ENCODE measurements around the gene TC2N.
"Not testable (repeated sequence)": the region's sequence is repeated elsewhere in the genome, so short reads cannot be mapped to it uniquely, and the experiment has no call there.

TC2N gene

DNA sequence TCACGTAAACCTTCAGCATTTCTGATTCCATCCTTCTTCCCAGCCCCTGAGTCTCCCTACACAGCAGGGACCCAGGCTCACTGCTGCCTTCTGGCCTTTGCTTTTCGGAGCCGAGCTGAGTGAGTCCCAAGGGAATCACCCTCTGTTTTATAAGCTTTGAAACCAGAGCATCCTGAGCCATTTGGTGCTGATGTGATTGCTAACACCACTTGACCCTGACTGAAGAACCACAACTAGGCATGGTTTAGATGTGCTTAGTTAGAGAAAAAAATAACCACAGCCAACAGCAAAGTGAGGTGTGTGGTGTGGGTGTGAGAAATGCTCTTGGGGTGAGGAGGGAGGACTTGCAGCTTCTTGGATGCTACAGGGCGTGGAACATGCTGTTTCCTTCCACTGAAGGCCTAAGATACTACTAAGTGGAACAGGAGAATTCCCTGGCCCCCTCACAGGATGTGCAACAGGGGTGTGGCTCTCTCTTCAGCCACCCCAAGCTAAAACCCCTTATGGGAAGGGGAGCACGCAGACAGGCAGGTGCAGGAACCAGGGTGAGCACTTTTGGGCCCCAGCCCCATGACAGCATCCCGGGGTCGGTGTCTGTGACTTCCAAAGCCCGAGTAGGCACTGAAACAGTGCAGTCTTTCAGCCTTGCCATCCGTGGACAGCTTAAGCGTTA lies at the start of gene TC2N:
Gene TC2N (minus strand): TSS at position 221 of the 673 bp plus-strand sequence. CDS start 53,767 bp downstream, outside the sequence.
- no peaks in the 10 kb centered on the region for H3K36me3 Mint-ChIP-seq
- no peak for ATAC-seq (ENCODE audit: low read depth)
- H3K4me3 Mint-ChIP-seq: no peak within 1 kb of the TSS

DNA sequence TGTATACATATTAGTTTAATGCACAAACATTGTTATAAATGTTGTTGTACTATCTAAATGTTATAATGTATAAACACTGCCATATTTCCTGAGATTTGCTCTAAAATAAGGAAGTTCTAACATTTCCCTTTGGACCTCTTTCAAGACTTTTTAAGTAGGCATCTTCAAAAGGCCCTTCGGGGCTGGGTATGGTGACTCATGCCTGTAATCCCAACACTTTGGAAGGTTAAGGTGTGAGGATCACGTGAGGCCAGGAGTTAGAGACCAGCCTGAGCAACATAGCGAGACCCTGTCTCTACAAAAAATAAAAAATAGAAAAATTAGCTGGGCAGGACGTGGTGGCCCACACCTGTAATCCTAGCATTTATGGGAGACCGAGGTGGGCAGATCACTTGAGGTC lies 44.7 kb upstream of the TC2N start:
- H3K4me3 Mint-ChIP-seq: peak overlapping the region; percentile 74
- H3K4me1 Mint-ChIP-seq: peaks cover 14% of the 10 kb centered on the region
- peak overlapping the region; percentile 77 for H3K27ac Mint-ChIP-seq
- H3K27me3 Mint-ChIP-seq: peaks cover 2% of the 10 kb centered on the region
- H3K36me3 Mint-ChIP-seq: peaks cover 1% of the 10 kb centered on the region
- DNase-seq (ENCODE audit: low spot score in 2 of 2) (no peak), ATAC-seq (ENCODE audit: low read depth) (no peak)
- peaks cover 1% of the 10 kb centered on the region for H3K9me3 Mint-ChIP-seq

More for the DNA sequence above, at the start of gene TC2N:
- H3K27ac Mint-ChIP-seq: no peak within 1 kb of the TSS
- peaks cover 21% of the 10 kb centered on the region for H3K4me1 Mint-ChIP-seq
- no peak for DNase-seq (ENCODE audit: low spot score in 2 of 2)
- no peaks in the 10 kb centered on the region for H3K9me3 Mint-ChIP-seq
- no peaks in the 10 kb centered on the region for H3K27me3 Mint-ChIP-seq

DNA sequence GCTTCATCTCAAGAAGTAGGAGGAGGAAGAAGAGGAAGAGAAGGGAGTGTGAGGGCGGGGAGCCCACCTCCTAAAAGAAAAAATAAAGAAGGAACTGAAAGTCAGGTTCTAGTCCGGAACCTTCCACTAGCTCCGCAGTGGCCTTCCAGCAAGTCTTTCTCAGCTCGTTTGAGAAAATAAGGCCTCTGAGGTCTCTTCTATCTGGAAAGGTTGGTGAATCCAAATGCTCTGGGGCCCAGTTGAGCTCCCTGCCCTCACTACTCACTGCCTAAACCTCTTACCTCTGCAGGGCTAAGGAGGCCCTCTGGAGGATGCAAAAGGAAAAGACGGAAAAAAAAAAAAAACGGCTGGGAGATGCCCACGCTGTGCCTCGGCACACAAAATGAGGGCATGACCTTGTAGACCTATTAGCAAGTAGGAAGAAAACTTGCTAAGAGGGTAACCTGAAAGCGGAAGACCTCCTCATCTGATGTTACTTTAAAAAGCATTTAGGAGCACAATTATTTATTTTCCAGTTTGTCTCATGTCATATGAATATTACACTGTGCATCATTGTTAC lies 44.2 kb upstream of the TC2N start:
- H3K27ac Mint-ChIP-seq: peak overlapping the region; percentile 77
- H3K4me1 Mint-ChIP-seq: peaks cover 14% of the 10 kb centered on the region

DNA sequence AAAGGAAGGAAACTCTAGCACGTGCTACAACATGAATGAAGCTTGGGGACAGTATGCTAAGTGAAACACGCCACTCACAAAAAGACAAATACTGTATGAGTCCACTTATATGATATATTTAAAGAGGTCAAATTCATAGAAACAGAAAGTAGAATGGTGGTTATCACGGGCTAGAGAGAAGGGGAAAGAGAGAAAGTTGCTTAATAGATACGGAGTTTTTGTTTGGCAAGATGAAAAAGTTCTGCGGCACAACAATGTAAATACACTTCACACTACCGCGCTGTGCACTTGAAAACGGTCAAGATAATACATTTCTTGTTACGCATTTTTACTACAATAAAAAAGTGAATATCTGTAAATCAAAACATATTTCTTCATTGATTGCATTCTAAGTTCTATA lies 42.9 kb upstream of the TC2N start:
- ATAC-seq (ENCODE audit: low read depth) (no peak), DNase-seq (ENCODE audit: low spot score in 2 of 2) (no peak)
- H3K27ac Mint-ChIP-seq: no peak overlapping the region
- no peaks in the 10 kb centered on the region for H3K36me3 Mint-ChIP-seq
- no peak overlapping the region for H3K4me3 Mint-ChIP-seq
- peaks cover 14% of the 10 kb centered on the region for H3K4me1 Mint-ChIP-seq
- H3K9me3 Mint-ChIP-seq: no peaks in the 10 kb centered on the region
- H3K27me3 Mint-ChIP-seq: peaks cover 2% of the 10 kb centered on the region

More for the DNA sequence above, 44.2 kb upstream of the TC2N start:
- H3K9me3 Mint-ChIP-seq: peaks cover 1% of the 10 kb centered on the region
- DNase-seq (ENCODE audit: low spot score in 2 of 2): peak; percentile 15 to 27
- peaks cover 2% of the 10 kb centered on the region for H3K27me3 Mint-ChIP-seq
- H3K4me3 Mint-ChIP-seq: peak overlapping the region; percentile 74
- peaks cover 1% of the 10 kb centered on the region for H3K36me3 Mint-ChIP-seq
- ATAC-seq (ENCODE audit: low read depth): peak; percentile 97

DNA sequence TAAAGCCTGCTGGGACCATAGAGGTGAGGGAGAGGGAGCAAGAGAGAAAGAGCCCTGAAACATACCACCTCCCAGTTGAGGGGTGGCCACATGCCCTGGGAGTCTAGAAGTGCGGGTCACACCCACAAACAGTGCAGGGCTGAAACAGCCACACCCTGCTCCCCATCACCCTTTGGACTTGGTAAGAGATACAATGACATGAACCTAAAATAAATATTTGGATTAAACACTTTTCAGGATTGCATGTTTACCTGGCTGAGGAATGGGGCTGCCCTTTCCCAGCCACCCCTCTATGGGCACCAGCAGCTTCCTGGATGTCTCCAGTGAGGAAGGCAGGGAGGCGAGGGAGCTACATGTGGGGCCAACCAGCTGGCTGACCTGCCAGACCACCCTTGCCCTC lies 39.0 kb upstream of the TC2N start:
- DNase-seq (ENCODE audit: low spot score in 2 of 2): no peak
- Mint-ChIP-seq H3K9me3 (no peaks in the 10 kb centered on the region), H3K27me3 (peaks cover 2% of the 10 kb centered on the region), H3K4me1 (peaks cover 10% of the 10 kb centered on the region), H3K36me3 (no peaks in the 10 kb centered on the region), H3K27ac (no peak overlapping the region), H3K4me3 (no peak overlapping the region)
- ATAC-seq (ENCODE audit: low read depth): no peak

DNA sequence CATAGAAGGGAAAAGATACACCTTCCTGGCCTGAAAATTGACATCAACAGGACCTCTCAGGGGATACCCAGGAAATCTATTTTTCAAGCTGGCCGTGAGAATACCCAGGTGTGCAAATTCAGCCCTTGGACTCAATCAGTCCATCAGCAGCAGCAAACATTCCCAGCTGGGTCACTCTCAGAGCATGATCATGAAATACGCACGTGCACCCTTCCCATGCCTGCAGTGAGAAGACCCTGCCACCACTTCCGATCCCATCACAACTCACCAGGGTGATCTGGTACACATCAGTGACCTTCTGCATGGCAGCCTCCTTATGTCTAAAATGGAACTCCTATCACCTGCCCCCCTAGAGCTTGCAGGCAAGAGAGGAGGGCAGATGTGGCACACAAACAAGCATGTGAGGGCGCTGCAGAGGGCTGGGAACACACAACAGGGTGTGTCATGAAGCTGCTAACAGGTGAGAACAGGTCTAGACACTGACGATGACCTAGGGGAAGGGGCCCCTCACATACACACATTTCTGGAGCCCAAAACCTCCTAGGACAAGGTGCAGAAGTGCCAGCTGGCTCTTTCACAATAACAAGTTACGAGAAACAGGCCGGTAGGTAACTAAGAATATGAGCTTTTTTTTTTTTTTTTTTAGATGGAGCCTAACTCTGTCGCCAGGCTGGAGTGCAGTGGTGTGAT lies 37.8 kb upstream of the TC2N start:
- peaks cover 2% of the 10 kb centered on the region for H3K27me3 Mint-ChIP-seq
- no peaks in the 10 kb centered on the region for H3K9me3 Mint-ChIP-seq
- H3K27ac Mint-ChIP-seq: no peak overlapping the region
- no peak overlapping the region for H3K4me3 Mint-ChIP-seq
- no peak for DNase-seq (ENCODE audit: low spot score in 2 of 2)
- H3K4me1 Mint-ChIP-seq: peaks cover 5% of the 10 kb centered on the region
- H3K36me3 Mint-ChIP-seq: no peaks in the 10 kb centered on the region
- no peak for ATAC-seq (ENCODE audit: low read depth)

DNA sequence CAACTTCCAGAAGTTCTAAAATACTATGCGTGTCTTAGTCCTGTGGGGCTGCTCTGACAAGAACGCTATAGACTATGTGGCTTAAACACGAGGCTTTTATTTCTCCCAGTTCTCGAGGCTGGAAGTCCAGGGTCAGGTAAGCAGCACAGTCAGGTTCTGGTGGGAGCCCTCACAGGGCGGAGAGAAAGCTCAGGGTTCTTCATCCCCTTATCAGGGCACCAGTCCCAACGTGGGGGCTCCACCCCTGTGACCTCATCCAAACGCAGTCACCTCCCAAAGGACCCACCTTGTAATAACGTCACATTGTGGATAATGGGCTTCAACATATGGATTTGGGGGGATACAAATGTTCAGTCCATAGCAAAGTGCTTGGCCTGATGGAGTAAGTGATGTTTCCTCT lies 37.1 kb upstream of the TC2N start:
- peaks cover 5% of the 10 kb centered on the region for H3K4me1 Mint-ChIP-seq
- DNase-seq (ENCODE audit: low spot score in 2 of 2): no peak
- ATAC-seq (ENCODE audit: low read depth): no peak
- no peaks in the 10 kb centered on the region for H3K36me3 Mint-ChIP-seq
- H3K27ac Mint-ChIP-seq: no peak overlapping the region
- no peak overlapping the region for H3K4me3 Mint-ChIP-seq
- H3K27me3 Mint-ChIP-seq: peaks cover 2% of the 10 kb centered on the region
- H3K9me3 Mint-ChIP-seq: no peaks in the 10 kb centered on the region

DNA sequence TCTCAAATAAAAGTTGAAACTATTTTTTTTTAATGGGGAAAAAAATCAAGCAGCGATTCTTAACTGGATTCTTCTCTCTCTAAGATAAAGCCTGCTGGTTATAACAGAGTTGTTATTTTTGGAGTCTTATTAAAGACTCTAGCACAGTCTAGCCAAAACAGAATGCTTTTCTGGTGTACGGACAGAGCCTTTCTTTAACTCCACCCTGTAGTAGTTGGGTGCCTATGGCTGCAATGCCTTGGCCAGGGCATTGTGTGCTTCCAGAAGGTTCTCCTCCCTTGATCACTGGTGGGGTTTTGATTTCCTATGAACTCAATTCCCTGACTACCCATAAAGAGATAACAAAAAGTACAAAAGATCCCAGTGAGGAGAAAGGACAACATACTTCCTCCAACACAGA lies 35.7 kb upstream of the TC2N start:
- Mint-ChIP-seq H3K27me3 (peaks cover 2% of the 10 kb centered on the region), H3K36me3 (no peaks in the 10 kb centered on the region), H3K27ac (no peak overlapping the region), H3K4me3 (no peak overlapping the region), H3K4me1 (peaks cover 3% of the 10 kb centered on the region), H3K9me3 (no peaks in the 10 kb centered on the region)
- no peak for ATAC-seq (ENCODE audit: low read depth)
- DNase-seq (ENCODE audit: low spot score in 2 of 2): no peak

DNA sequence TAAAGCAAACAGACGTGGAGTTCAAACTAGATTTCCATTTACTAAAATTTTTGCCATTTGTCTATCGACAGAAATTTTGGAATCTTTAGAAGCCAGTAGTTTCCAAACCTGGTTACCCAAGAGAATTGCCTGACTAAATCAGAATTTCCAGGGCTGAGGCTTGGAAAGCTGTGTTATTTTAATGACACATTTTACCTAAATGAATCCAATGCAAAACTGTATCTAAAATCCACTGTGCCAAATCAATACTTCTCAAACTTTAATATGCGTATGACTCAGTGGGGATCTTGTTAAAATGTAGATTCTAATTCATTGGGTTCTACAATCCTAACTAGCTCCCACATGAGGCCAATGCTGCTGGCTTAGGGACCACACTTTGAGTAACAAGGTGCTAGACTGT lies 35.0 kb upstream of the TC2N start:
- H3K27me3 Mint-ChIP-seq: no peaks in the 10 kb centered on the region
- DNase-seq (ENCODE audit: low spot score in 2 of 2): no peak

DNA sequence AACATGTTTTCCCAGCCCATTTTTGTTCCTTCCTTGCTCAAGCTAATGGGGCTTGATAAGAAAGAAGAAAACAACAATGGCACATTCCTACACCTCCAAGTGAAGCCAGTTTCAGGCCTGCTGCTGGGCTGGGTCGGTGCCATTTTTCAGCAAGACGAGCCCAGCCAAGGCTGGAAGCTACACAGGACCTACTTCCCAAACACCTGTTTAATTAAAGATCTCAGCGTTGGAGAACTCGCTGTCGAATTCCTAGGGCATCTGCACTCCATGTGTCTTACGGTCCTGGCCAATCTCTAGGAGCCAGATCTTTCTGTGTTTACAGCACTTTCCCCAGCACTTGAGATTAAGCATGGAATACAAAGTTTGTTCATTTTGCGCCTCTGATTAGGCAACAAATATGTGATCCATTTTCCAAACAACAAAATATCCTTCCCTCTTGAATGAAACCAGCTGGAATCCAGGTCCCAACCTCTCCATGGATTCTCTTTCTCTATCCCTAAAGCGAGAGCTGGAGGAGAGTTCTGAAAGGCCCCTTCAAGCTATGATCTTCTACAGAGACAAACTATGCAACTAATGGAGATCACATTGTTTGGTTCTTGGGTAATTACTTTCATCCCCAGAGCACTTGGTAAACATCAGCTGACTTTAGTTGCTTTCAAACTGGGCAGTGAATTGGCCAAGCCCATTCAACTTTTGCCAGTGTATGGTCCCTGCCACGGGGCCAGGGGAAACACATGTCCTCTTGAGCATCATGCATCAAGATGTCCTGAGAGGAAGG lies 34.3 kb upstream of the TC2N start:
- no peak overlapping the region for H3K4me3 Mint-ChIP-seq
- H3K27me3 Mint-ChIP-seq: no peaks in the 10 kb centered on the region
- no peaks in the 10 kb centered on the region for H3K9me3 Mint-ChIP-seq
- no peaks in the 10 kb centered on the region for H3K36me3 Mint-ChIP-seq
- no peak overlapping the region for H3K27ac Mint-ChIP-seq
- no peak for ATAC-seq (ENCODE audit: low read depth)
- no peaks in the 10 kb centered on the region for H3K4me1 Mint-ChIP-seq
- DNase-seq (ENCODE audit: low spot score in 2 of 2): no peak

More for the DNA sequence above, 35.0 kb upstream of the TC2N start:
- no peaks in the 10 kb centered on the region for H3K4me1 Mint-ChIP-seq
- no peaks in the 10 kb centered on the region for H3K9me3 Mint-ChIP-seq
- no peaks in the 10 kb centered on the region for H3K36me3 Mint-ChIP-seq
- H3K27ac Mint-ChIP-seq: no peak overlapping the region
- ATAC-seq (ENCODE audit: low read depth): no peak
- H3K4me3 Mint-ChIP-seq: no peak overlapping the region

DNA sequence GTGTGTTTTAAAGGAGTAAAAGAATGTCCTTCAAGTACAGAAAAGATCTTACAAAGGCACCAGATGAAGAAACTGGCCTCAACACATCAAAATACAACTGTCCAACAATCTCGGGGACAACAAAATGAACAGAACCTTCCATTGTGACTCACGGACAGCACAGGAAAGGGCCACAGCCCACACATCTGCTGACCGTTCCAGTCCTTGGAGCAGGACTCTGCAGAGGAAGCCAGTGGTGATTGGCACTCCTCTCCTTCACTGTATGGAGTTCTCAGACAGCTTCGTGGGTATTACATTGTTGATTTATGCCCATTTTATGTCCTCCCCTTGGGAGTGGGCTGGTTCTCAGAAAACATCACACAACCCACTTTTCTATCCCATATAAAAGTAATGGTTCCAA lies 32.5 kb upstream of the TC2N start:
- H3K36me3 Mint-ChIP-seq: no peaks in the 10 kb centered on the region
- no peak overlapping the region for H3K4me3 Mint-ChIP-seq
- no peak overlapping the region for H3K27ac Mint-ChIP-seq
- no peak for DNase-seq (ENCODE audit: low spot score in 2 of 2)
- ATAC-seq (ENCODE audit: low read depth): no peak
- H3K27me3 Mint-ChIP-seq: peaks cover 6% of the 10 kb centered on the region
- H3K9me3 Mint-ChIP-seq: no peaks in the 10 kb centered on the region
- H3K4me1 Mint-ChIP-seq: no peaks in the 10 kb centered on the region

DNA sequence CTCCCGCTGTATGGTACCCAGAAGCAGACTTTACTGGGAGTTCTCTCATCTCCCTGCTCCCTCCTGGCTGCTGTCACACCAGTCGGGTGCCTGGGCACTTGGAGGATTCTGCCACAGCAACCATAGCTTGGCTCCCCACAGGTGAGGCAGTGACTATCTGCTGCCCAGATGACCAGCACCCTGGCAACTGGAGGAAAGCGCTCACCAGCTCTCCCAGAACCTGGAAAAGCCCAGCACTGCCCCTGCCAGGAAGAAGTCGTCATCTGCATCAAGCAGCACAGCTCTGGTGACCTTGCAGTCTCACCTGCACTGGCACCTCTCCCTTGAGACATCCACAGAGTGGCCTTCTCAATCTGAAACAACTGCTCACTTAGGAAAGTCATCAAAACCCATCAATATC lies 31.9 kb upstream of the TC2N start:
- ATAC-seq (ENCODE audit: low read depth): no peak
- no peak overlapping the region for H3K4me3 Mint-ChIP-seq
- no peaks in the 10 kb centered on the region for H3K9me3 Mint-ChIP-seq
- H3K27ac Mint-ChIP-seq: no peak overlapping the region
- DNase-seq (ENCODE audit: low spot score in 2 of 2): no peak
- peaks cover 6% of the 10 kb centered on the region for H3K27me3 Mint-ChIP-seq
- H3K4me1 Mint-ChIP-seq: no peaks in the 10 kb centered on the region
- H3K36me3 Mint-ChIP-seq: no peaks in the 10 kb centered on the region

DNA sequence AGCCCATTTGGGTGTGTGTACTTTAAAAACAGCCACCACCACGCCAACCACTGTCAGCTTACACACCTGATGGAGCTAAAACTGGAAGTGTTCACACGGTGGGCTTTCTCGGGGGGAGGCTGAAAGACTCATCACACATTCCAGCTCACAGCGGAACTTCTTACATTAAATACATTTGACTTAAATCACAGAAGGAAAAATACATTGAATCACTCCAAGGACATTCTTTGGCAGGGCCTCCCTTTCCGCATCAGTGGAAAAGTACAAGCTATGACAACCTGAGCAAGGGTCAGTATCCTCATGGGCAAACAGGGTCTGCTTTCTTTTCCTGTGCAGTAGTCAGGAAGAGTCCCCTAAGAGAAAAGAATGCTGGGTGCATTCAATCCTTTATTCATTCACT lies 31.0 kb upstream of the TC2N start:
- DNase-seq (ENCODE audit: low spot score in 2 of 2) (no peak), ATAC-seq (ENCODE audit: low read depth) (no peak)
- Mint-ChIP-seq H3K9me3 (no peaks in the 10 kb centered on the region), H3K4me1 (no peaks in the 10 kb centered on the region), H3K4me3 (no peak overlapping the region), H3K36me3 (no peaks in the 10 kb centered on the region), H3K27ac (no peak overlapping the region), H3K27me3 (peaks cover 6% of the 10 kb centered on the region)

DNA sequence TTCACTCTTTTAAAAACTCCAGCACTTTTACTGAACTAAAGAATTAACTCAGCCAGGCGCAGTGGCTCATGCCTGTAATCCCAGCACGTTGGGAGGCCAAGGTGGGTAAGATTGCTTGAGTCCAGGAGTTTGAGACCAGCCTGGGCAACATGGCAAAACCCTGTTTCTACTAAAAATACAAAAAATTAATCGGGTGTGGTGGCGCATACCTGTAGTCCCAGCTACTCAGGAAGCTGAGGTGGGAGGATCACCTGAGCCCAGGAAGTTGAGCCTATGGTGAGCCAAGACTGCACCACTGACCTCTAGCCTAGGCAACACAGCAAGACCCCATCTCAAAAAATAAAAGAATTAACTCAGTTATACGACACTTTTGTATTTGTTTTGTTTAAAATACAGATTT lies 30.4 kb upstream of the TC2N start:
- H3K27ac Mint-ChIP-seq; DNase-seq (ENCODE audit: low spot score in 2 of 2); H3K9me3 Mint-ChIP-seq; H3K4me3 Mint-ChIP-seq; ATAC-seq (ENCODE audit: low read depth); H3K36me3 Mint-ChIP-seq; H3K27me3 Mint-ChIP-seq; H3K4me1 Mint-ChIP-seq: not testable (repeated sequence)

Measured in memory B cell (primary cell).